Occipital lobe (tissue), 2 donors: ENCODE results near the gene CALML3. TPM values are rescaled to one million over a fixed set of nuclear protein-coding genes. Genes with fewer than 3 reads are reported as not detected.

Experiments
- DNase-seq: peaks from one replicate; lab custom pipeline; 2025; lab: John Stamatoyannopoulos, UW
- total RNA-seq: library from RNA; depleted of rRNA; stranded (reverse); fragments of >200 nt; gene quantifications from one replicate; pipeline ENCODE4 v1.2.3, GENCODE V29; 2014

CALML3 gene
- total RNA-seq, 1 donor from 2014 or later, result not detected

DNA sequence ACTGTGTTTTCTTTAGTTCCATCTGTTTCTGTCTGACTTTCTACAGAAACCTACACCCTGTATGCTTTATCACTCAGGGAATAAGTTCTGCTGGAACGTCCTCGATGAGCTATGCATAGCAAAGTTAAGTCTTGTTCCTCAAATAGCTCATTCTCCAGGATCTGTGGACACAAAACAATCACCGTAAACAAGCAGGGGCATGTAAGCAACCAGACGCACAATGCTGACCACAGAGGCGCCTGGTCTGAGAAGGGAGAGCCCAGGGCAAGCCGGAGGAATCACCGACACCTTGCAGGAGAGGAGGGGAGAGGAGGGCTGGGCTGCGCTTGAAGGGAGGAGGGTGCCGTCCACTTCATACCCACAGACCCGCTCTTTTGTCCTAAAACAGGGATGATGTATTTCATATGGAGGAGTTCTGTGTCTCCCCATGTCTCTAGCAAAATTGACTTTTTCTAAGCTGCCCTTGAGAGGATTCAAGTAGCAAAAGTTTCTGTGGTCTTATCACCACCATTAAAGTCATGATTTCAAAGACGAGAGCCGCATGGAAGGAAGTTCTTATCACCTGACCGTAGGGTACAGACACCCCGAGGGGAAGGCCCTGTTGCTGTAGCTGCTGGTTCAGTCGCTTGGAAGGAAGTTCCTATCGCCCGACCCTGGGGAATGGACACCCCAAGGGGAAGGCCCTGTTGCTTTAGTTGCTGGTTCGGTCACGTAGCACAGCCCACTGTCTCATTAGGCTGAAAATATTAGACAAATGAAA lies 14.3 kb downstream of the CALML3 start:
- no peak for DNase-seq

DNA sequence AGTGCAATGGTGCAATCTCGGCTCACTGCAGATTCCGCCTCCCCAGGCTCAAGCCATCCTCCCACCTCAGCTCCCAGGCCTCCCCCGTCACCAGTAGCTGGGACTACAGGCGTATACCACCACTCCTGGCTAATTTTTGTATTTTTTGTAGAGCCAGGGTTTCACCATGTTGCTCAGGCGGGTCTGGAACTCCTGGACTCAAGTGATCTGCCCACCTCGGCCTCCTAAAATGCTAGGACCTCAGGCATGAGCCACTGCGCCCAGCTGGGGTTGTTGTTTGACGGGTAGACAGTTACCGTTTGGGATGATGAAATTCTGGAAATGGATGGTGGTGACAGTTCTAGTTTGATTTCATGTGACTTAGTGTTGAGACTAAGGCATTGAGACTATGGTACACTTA lies 15.3 kb downstream of the CALML3 start:
- DNase-seq, result no peak

DNA sequence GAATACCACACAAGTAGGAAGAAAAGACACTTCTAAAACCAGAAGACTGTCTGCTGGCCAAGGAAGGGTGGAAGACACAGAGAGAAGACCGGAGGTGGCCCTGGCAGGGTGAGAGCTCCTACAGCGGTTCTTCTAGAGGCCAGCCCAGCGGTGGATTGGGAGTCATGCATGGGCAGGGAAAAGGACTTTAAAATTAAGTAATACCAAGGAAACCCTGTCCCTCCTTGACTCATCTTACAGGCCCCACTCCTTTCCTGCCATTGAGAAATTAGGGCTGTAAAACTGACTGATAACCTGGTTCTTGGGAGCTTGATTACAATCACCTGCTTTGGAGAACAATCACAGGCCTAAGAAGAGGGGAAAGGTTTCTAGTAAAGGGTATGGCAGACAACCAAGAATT lies 16.1 kb downstream of the CALML3 start:
- DNase-seq, result no peak

DNA sequence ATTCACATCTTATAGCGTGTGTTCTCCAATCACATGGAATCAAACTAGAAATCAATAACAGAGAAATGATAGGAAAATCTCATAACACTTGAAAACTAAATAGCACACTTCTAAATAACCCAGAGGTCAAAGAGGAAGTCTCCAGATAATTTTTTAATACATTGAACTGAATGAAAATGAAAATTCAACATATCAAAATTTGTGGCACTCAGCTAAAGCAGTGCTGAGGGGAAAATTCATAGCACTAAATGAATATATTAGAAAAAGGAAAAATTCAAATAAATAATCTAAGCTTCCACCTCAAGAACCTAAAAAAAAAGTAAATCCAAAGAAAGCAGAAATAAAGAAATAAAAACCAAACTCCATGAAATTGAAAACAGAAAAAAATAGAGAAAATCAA lies 17.3 kb downstream of the CALML3 start:
- DNase-seq, result no peak

DNA sequence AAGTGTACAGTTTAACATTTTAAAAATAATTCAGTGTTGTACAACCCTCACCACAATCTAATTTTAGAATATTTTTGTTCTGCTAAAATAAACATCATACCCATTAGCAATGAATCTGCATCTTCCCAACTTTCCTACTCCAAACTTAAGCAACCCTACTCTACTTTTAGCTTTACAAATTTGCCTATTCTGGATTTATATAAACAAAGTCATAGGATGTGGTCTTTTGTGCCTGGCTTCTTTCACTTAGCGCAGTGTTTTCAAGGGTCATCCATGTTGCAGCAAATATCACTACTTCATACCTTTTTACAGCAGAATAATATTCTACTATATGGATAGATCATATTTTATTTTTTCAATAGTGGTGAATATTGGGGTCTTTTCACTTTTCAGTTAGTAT lies 18.9 kb downstream of the CALML3 start:
- DNase-seq, result no peak

DNA sequence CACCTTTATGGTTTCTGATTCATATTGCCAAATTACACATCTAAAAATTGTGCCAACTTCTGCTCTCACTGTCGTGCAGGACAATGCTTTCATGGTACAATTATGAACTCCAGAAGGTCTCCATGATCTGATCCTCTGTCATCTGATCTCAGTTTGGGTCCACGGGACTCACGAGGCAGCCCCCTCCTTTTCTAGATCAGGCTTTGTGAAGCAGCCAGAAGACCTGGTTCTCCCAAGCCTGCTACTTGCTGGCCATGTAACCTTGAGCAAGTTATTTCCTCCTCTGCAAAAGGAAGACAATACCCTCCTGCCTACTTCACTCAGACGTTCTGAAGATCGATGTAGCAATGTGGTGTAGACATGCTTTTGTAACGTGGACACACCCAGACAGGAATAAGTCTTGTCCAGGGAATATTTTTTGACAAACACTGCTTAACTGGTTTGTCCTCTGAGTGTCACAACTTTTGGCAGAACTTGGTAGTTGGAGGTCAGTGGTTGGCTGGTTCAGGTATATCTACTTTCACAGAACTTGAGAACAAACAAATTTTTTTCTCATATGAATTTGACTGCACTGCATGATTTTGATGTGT lies 19.6 kb downstream of the CALML3 start:
- DNase-seq, result no peak

DNA sequence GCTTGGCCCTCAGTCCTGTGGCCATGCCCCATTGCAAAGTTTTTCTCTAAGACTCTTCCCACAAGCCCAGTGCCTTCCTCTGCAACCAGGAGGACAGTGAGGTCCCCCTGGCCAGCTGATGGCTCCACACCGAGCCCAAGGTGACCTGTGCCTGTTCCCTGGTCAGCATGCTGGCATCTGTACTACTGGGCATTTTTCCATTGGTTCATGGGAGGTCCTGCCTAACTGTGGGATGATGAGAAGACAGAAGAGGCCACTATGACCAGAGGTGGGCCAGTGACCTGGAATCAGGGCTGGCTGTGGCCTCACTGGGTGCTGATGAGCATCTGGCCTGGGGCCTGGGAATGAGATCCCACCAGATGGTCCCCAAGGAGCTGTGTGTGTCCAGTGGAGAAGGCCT lies 20.2 kb downstream of the CALML3 start:
- DNase-seq, result no peak

DNA sequence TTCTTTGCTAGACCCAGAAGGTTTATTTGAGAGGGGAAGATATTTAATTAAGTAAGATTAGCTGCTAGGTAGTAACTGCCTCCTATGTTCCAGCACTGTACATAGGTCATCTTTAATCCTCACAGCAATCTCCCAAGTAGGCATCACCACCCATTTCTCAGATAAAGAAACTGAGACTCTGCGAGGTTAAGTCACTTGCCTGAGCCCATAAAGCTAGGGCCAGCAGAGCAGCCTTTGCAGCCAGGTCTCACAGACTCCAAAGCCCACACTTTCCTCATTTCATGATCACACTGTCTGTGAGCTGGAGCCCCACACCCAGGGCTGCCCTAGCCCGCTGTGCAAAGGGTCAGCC lies 20.6 kb downstream of the CALML3 start:
- no peak for DNase-seq

DNA sequence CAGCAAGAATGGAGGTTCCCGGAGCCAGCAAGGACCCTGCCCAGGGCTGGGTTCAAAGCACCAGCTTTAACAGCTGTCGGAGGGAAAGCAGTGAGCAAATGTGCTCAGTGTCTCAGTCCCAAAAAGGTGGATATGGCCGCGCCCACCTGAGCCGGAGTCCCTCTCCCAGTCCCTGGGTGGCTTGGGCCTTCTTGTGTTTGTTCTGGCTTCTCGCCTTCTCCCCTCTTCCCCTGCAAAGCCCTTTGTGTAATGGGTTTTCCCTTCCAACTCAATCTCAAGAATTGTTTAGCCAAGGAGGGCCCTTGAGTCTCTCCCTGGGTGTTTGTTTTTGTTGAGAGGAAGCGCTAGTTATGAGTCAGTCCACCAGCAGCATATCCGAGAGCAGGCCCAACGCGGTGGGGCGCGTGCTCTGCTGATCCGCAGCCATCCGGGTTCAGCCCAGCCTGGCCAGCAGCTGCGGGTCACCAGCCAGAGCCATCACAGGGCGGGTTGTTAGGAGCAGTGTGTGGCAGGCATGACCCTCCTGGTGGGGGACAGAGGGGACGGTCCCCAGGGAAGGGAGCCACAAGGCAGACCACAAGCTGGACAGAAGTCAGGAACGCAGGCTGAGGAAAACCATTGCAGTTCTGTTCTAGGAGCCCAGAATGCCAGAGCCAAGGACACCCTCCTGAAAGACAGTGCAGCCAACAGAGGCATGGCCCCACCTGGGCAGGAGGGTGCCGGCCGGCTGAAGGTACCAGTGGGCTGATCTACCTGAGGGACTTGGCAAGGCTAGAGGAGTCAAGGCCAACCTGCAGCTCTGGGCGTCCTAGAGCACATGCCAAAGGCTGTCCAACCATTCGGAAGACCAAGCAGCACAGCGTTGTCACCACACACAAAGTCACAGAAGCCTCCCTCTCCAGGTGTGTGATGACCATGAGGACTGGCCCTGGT lies 21.3 kb downstream of the CALML3 start:
- DNase-seq, result no peak

DNA sequence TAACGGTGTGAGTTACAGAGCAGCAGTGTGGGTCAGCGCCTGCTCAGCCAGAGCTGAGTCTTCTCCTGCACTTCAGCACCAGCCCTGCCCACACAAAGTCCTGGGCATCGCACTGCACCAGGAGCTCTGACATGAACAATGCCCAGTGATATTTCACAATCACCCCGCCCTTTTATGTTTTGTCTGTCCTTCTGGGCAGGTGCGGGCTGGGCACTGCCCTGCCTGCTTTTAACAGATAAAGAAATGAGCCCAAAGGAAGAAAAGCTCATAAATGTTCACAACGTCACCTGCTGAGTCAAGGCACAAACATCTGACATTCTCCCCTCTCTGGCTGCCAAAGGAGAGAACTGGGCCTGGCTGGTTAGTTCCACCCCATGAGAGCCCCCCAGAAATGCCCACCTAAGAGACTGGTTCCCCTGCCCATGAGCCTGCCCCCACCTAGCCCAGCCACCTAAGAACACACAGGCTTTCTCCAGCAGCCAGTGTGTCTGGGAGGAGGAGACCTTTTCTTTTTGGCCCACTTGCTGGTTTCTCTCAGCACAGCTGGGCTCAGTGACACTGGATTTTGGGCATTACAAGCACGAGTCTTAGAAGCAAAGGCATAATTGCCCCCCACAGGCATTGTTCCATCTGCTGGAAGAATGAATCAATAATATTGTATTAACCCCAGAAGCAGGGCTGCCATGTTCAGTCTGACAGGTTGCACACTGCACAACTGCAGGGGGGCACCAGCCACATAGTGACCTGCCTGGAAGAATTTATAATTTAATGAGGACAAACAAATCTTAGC lies 22.3 kb downstream of the CALML3 start:
- DNase-seq, result no peak

DNA sequence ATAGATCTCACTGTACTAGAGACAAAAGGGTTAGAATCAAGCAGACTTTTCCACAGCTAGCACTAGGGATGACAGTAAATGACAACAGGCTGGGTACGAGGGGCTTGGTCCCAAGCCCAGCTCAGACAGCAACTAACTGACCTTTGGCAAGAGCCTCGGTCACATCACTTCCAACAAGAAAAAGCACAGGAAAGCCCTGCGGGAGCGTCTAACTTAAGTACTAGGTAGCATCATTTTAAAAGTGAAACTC lies 22.8 kb downstream of the CALML3 start:
- DNase-seq, result no peak

DNA sequence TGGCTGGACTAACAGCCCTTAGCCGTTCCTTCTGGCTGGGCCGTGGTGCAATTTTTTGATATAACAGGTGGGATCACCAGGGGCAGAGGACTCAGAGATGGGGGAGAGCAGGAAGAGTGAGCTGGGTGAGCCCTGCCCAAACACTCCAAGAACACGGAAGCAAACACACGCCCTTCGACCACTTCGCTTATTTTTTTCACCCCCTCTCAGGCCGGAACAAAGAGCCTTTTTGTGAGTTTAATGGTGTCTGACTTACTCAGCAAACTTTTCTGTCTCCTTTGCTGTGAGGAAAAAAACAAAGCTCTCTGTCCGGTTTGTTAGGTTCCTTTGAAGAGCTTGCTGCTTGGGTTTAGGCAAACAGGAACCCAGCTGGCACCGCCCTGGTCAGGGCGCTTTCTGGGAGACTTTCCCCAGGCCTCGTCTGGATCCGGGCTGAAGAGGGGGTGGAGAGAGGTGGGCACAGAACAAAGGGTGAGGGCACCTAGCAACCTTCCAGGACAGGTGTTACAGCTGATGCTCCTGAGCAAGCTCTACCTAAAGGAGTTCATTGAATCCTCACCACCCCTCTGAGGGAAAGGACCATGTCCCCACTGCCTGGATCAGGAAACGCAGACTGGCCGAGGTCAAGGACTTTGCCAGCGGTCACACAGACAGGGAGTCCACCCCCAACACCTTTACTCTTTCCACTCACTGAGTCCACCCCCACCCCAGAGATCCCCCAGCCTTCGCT lies 23.3 kb downstream of the CALML3 start:
- no peak for DNase-seq

DNA sequence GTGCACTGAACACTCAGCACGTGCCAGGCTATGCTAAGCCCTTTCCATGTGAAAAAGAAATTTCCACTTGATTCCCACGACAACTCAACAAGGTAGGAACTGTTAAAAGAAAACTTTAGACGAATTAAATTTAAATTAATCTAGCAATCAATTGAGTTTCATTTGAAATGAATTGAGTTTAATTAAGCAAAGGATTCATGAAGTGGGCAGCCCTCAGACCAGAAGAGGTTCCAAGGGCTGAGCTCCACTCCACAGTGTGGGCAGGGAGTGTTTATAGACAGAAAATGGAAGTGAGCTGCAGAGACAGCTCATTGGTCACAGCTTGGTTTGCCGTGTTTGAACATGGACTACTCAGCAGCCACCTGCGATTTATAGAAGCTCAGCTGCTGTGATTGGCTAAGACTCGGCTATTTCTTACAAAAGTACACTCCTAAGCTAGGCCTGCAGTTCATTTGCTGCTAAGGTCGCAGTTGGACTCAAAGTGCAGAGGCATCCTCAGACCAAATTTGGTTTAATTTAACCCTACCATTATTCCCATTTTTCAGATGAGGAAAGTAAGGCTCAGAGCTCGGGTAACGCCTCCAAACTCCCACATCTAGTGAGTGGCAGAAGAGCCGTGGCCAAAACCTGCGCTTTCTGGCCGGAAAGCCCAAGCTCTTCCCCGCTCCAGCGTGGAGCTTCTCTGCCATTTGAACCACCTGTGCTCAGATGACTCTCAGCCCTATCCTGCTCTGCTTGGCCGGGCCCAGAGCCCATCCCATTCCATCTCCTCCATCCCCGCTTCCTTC lies 24.9 kb downstream of the CALML3 start:
- no peak for DNase-seq

DNA sequence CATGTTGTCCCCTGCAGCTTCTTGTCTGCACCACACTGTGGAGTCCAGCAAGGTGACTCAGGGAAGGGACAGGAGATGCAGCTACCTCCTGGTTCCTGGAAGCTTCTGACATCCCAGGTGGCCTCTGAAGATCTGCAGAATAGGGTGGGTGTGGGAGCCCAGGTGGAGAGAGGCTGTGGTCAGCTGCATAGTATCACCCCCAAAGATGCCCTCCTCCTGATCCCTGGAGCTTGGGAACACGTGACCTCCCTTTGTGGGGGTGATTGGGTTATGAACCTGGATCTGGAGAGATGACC lies 25.4 kb downstream of the CALML3 start:
- no peak for DNase-seq

DNA sequence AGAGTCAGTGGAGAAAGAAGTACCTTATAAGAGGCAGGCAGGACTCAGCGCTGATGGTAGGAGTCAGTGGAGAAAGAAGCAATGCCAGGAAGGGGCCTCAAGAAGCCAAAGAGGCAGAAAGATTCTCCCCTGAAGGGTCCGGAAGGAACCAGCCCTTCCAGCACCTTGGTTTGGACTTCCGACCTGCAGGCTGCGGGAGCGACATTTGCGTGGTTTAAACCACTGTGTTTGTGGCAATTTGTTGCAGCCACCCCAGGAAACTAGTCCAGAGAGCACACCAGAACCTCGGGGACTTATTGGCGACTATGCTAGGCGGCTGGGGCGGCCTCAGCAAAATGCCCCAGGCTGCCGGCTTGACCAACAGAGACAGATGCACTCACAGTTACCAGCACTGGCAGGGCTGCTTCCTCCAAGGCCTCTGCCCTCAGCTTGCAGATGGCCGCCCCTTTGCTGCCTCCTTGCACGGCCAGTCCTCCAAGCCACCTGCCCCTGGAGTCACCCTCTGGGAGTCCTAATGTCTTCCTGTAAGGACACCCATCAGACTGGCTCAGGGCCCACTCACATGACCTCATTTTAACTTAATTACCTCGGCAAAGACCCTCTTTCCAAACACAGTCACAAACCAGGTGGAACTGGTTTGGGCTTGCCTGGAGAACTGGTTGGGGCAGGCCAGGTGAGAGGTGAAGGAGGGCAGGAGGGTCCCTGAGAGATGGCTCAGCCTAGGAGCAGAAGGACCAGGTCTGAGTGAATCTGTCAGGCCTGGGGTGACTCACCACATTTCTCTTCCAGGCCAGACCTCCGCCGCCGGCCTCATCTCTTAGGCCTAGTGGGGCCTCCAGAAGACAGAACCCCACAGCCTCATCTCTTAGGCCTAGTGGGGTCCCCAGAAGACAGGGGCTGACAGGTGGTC lies 26.1 kb downstream of the CALML3 start:
- DNase-seq, result no peak

DNA sequence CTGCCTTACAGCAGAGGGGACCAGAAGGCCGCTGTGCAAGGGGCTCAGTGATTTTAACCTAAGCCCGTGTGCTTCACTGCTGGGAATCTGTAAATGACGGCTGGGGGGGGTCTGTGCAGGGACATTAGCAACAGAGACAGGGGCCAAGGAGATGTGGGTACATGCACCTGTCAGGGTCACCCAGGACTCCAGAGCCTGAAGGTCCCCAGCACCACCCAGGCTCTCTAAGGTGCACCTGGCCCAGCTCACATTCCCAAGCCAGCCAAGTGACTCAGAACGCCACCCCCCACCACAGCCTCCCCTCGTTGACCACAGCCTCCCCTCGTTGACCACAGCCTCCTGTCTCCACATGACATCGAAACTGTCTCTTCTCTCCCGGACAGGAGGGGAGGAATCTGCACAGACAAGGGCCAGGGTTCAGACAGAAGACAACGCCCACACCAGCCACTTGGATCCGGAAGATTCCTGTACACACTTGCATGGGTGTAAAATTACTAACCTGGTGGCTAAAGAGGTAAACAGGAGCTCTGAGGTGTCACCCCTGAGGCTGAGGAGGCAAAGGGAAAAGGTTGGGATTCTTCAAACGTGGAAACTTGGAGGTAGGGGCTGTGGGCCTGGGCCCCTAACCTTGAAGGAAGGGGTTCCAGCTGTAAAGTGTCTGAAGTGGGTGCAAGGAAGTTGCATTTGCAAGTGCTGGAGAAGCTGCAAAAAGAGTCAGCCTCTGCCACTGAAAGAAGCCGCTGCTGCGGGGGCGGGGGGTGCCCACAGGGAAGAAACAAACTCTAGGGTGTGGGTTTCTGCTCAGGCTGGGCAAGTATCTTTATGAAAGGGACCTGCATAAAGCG lies 27.0 kb downstream of the CALML3 start:
- DNase-seq, result no peak

DNA sequence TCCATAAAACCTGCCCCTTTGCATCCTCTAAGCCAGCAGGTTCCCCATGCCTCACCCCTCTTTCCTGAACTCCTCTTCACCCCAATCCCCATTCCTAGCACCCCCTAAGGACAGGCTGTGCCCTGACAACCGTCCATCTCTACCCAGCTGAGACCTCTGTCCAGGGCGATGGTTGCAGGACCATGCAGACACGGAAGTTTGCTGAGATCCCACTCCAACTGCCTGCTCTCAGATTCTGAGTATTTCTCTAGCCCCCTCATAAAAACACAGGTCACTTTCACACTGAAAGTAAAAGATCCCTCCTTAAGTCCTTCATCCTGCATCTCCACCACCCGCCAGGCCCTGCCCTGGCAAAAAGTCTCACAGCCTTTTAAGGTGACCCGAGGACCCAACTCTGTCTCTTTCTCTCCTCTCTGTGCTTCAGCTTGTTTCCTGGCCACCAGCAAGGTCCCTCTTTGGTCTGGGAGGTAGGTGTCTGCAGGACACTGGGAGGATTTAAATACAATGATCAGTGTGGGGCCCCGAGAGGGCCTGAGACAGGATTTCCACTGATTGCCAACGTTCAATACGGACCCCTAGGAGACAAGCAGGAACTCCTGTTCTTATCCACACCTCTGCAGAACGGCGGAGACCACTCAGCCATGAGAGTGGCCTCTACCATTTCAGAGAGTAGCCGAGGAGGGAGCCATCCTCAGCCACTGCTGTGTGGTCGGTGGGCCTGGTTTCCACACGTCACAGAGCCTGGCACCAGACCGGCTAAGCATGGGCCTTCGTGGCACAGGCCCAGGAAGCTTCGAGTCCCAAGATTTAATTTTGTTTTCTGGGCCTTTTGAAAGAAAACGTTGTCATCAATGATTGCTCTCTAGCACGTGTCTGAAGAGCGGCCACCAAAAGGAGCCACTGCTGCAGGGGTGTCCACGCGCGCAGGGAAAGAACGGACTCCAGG lies 27.9 kb downstream of the CALML3 start:
- DNase-seq, result no peak
